ENCODE data around the gene MRC2. TPM values are rescaled to one million over a fixed set of nuclear protein-coding genes. Genes with fewer than 3 reads are reported as not detected.
A peak's percentile ranks its signal among the peaks of the same experiment; 100 is the strongest.

Gene MRC2
- 1 to 10 TPM; 8.1 to 9.0 TPM for total RNA-seq

DNA sequence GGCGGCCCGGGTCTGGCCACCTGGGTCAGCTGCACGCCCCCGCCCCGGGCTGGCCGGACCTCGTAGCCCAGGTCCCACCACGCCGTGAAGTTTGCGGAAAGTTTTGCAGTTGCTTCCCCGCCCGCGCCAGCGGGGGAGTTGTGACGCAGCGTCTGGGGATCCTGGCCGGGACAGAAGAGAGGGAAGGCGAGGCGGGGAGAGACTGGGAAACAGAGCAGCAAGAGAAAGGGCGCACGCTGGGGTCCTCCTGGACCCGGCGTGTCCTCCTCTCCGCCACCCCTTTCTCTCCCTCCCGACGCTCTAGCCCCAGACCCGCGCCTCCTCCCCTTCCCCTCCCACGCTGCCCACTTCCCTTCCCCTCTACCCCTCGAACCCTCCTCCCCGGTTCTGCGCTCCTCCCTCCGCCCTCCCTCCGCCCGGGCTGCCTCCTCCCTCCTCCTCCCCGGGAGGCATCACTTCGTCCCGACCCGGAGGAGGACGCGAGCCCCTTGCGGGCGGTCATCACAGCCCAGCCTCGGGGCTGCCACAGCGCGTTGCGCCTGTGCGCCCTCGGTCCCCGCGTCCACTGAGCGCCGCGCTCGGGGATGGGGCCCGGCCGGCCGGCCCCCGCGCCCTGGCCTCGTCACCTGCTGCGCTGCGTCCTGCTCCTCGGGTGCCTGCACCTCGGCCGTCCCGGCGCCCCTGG lies at the start of gene MRC2:
Gene MRC2, plus strand, starts transcription at position 452 of the 685 bp plus-strand sequence. Its CDS starts 133 bp downstream, at position 585.
- Mint-ChIP-seq H3K36me3 (ENCODE audit: low read depth) (peaks cover 2% of the 10 kb centered on the region), H3K4me1 (ENCODE audit: low read depth) (peaks cover 10% of the 10 kb centered on the region), H3K27me3 (peaks cover 11% of the 10 kb centered on the region), H3K27ac (peak within 1 kb of the TSS; percentile 83), H3K4me3 (peak within 1 kb of the TSS; percentile 84), H3K9me3 (no peaks in the 10 kb centered on the region)
- ATAC-seq = peak; percentile 64
- intact Hi-C loops (cut with micrococcal nuclease) = no loop called here
- POLR2A ChIA-PET = interaction anchor here (1.4 kb wide), 1 partner anchor 10 kb away, joined by 3 read pairs; no protein-coding TSS in a partner anchor
- CTCF ChIA-PET = no interaction called here
- DNase-seq = peak; percentile 62
- no peak for TF ChIP-seq CTCF (IDR thresholded peaks at IDR 0.05)

DNA sequence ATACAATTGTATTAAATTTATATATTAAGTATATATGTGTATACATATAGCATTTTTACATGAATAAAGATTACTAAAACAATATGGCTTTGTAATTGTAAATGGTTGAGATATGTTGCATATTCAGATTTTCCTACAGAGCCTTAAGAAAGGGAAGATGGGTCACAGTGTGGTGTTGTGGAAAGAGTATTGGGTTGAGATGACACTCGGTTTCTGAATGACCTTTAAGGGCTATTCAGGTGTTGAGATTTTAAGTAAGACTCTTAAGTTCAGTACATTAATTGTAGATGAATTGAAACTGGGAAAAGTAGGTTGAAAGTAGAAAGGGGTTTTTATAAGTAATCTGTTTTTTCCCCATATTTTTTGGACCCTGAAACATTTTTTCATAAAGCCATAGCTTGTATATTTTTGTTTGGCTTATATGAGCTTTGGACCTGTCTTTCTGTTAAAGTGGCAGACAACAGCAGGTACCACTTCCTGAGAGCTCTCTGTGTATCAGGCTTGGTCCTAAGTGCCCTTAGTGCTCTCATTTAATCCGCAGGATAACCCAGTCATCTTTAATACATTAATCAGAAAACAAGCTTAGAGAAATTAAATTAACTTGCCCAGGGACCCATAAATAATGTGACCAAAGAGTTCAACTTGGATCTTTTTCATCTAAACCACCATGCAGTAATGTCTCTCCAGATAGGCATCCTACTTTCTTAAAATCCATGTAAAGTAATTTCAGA lies 48.5 kb upstream of the MRC2 start:
- Mint-ChIP-seq H3K4me1 (ENCODE audit: low read depth) (peaks cover 22% of the 10 kb centered on the region), H3K9me3 (no peaks in the 10 kb centered on the region), H3K36me3 (ENCODE audit: low read depth) (peaks cover 21% of the 10 kb centered on the region), H3K27ac (peak overlapping the region; percentile 2), H3K4me3 (no peak overlapping the region), H3K27me3 (no peaks in the 10 kb centered on the region)
- intact Hi-C loops (cut with micrococcal nuclease) = no loop called here
- TF ChIP-seq CTCF (IDR thresholded peaks at IDR 0.05) = no peak
- ChIA-PET CTCF (interaction anchor here (1.2 kb wide), 1 partner anchor 298 kb away, joined by 3 read pairs; no protein-coding TSS in a partner anchor), POLR2A (no interaction called here)
- DNase-seq (peak; percentile 8), ATAC-seq (peak; percentile 62)

- Mint-ChIP-seq H3K9me3 (no peaks in the 10 kb centered on the region), H3K36me3 (ENCODE audit: low read depth) (peaks cover 20% of the 10 kb centered on the region), H3K27me3 (no peaks in the 10 kb centered on the region), H3K4me1 (ENCODE audit: low read depth) (peaks cover 22% of the 10 kb centered on the region), H3K27ac (no peak overlapping the region), H3K4me3 (no peak overlapping the region)
- POLR2A ChIA-PET = no interaction called here
- CTCF ChIA-PET = interaction anchor here (1.4 kb wide), 1 partner anchor 28 kb away, joined by 3 read pairs; no protein-coding TSS in a partner anchor
- no peak for TF ChIP-seq CTCF (IDR thresholded peaks at IDR 0.05)
- DNase-seq = no peak
- ATAC-seq = no peak
- intact Hi-C loops (cut with micrococcal nuclease) = no loop called here
Observed at GRCh38 chr17:62580947-62581346, 46.5 kb upstream of the MRC2 start.

GRCh38 chr17:62581764-62582163 lies 45.7 kb upstream of the MRC2 start:
- Mint-ChIP-seq H3K9me3 (no peaks in the 10 kb centered on the region), H3K27me3 (no peaks in the 10 kb centered on the region), H3K4me3 (no peak overlapping the region), H3K36me3 (ENCODE audit: low read depth) (peaks cover 20% of the 10 kb centered on the region), H3K4me1 (ENCODE audit: low read depth) (peaks cover 22% of the 10 kb centered on the region), H3K27ac (peak overlapping the region; percentile 43)
- CTCF ChIA-PET = no interaction called here
- POLR2A ChIA-PET = no interaction called here
- no peak for ATAC-seq
- no peak for DNase-seq
- TF ChIP-seq CTCF (IDR thresholded peaks at IDR 0.05) = no peak
- intact Hi-C loops (cut with micrococcal nuclease) = no loop called here

GRCh38 chr17:62587554-62587953 lies 39.9 kb upstream of the MRC2 start:
- intact Hi-C loops (cut with micrococcal nuclease) = no loop called here
- no peak for ATAC-seq
- no peak for DNase-seq
- H3K4me3 Mint-ChIP-seq = no peak overlapping the region
- POLR2A ChIA-PET = no interaction called here
- H3K27ac Mint-ChIP-seq = no peak overlapping the region
- H3K36me3 Mint-ChIP-seq (ENCODE audit: low read depth) = peaks cover 9% of the 10 kb centered on the region
- no peak for TF ChIP-seq CTCF (IDR thresholded peaks at IDR 0.05)
- no peaks in the 10 kb centered on the region for H3K27me3 Mint-ChIP-seq
- CTCF ChIA-PET = no interaction called here
- no peaks in the 10 kb centered on the region for H3K9me3 Mint-ChIP-seq
- H3K4me1 Mint-ChIP-seq (ENCODE audit: low read depth) = peaks cover 4% of the 10 kb centered on the region
